Uterus (tissue), 4 donors: Measurements from ENCODE around the gene CCDC81. TPM values are rescaled to one million over a fixed set of nuclear protein-coding genes. Genes with fewer than 3 reads are reported as not detected.

Experiments used
- DNase-seq, 2 donors: peaks; one replicate each; pipeline ENCODE4 v3.0.0-alpha.2; 2019 to 2020
- H3K27ac ChIP-seq, 2 donors: fragments of 200-600 bp; sonication (generic); 1 replicate in 1 of 2; 2 replicates in 1 of 2; pipeline ENCODE4 v1.5.1; 2016 to 2018
- H3K27me3 ChIP-seq, 2 donors: fragments of 200-600 bp; sonication (generic); one replicate each; pipeline ENCODE4 v1.5.1; 2018 to 2019; ENCODE audit warnings: control low read depth in 1 of 2
- H3K36me3 ChIP-seq, 2 donors: fragments of 200-600 bp; sonication (generic); one replicate each; pipeline ENCODE4 v1.5.1; 2019; ENCODE audit warnings: control low read depth in 1 of 2
- H3K4me1 ChIP-seq, 2 donors: fragments of 200-600 bp; sonication (generic); one replicate each; pipeline ENCODE4 v1.5.1; 2018 to 2019; ENCODE audit warnings: control low read depth in 1 of 2
- H3K4me3 ChIP-seq, 2 donors: fragments of 200-600 bp; sonication (generic); 1 replicate in 1 of 2; 2 replicates in 1 of 2; pipeline ENCODE4 v1.5.1; 2018 to 2019; ENCODE audit warnings: mild to moderate bottlenecking in 1 of 2
- H3K9me3 ChIP-seq, 2 donors: fragments of 200-600 bp; sonication (generic); one replicate each; pipeline ENCODE4 v1.5.1; 2019; ENCODE audit warnings: control low read depth in 1 of 2
- POLR2A ChIP-seq, 2 donors: fragments of 450-650 bp; IDR thresholded peaks; one replicate each; pipeline ENCODE4 v1.6.1; 2016; ENCODE audit warnings: antibody characterized with exemption in 2 of 2, mild to moderate bottlenecking in 1 of 2, moderate library complexity in 1 of 2
- intact Hi-C: fragments of 100-400 bp; cut with DNase I; formaldehyde crosslinking; loops from one replicate; pipeline ENCODE4 v1.15.1; 2023; ENCODE audit warnings: low total_unique reads
- total RNA-seq, 4 donors: library from RNA; depleted of rRNA in 3 of 4; stranded (reverse); fragments of >200 nt in 3 of 4; gene quantifications; one replicate each; pipeline versions ENCODE4 v1.1.0 to v1.2.4, GENCODE V29; 2014 to 2023
- TF ChIP-seq, protein P1 (sequence below), 4 experiments: fragments of 200-600 bp in 2 of 4; fragments of 450-650 bp in 2 of 4; sonication (generic) in 2 of 4; IDR thresholded peaks; one replicate each; pipeline ENCODE4 v1.5.1; 2016 to 2019; ENCODE audit warnings: antibody characterized with exemption in 4 of 4, mild to moderate bottlenecking in 2 of 4, moderate library complexity in 1 of 4
- donor health status: DM: yes; HTN: yes; CAD: no.

The CCDC81 gene
- total RNA-seq, 4 donors from 2014 or later: 0.59 to 9.2 (median 3.4) TPM; not detected in 1

- intact Hi-C loops: no loop called here
- Histone ChIP-seq H3K4me1 (peaks cover 10% of the 10 kb centered on the region in 2 donors), H3K9me3 (no peaks in the 10 kb centered on the region), H3K27me3 (no peaks in the 10 kb centered on the region), H3K27ac (peak overlapping the region in 1 of 2 donors; percentile 73), H3K36me3 (no peaks in the 10 kb centered on the region), H3K4me3 (no peak overlapping the region)
- TF ChIP-seq POLR2A (IDR thresholded peaks at IDR 0.05): no peak
- TF ChIP-seq, protein P1, sequence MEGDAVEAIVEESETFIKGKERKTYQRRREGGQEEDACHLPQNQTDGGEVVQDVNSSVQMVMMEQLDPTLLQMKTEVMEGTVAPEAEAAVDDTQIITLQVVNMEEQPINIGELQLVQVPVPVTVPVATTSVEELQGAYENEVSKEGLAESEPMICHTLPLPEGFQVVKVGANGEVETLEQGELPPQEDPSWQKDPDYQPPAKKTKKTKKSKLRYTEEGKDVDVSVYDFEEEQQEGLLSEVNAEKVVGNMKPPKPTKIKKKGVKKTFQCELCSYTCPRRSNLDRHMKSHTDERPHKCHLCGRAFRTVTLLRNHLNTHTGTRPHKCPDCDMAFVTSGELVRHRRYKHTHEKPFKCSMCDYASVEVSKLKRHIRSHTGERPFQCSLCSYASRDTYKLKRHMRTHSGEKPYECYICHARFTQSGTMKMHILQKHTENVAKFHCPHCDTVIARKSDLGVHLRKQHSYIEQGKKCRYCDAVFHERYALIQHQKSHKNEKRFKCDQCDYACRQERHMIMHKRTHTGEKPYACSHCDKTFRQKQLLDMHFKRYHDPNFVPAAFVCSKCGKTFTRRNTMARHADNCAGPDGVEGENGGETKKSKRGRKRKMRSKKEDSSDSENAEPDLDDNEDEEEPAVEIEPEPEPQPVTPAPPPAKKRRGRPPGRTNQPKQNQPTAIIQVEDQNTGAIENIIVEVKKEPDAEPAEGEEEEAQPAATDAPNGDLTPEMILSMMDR (IDR thresholded peaks at IDR 0.05): no peak
- DNase-seq: no peak
These were observed 87.2 kb downstream of the CCDC81 start for GRCh38 chr11:86461892-86462291.

- peaks cover 10% of the 10 kb centered on the region in 2 donors for H3K4me1 ChIP-seq
- intact Hi-C loops: no loop called here
- no peak for TF ChIP-seq POLR2A (IDR thresholded peaks at IDR 0.05)
- TF ChIP-seq, protein P1 (IDR thresholded peaks at IDR 0.05): no peak
- H3K36me3 ChIP-seq: no peaks in the 10 kb centered on the region
- no peaks in the 10 kb centered on the region for H3K27me3 ChIP-seq
- peak overlapping the region in 1 of 2 donors; percentile 4 for H3K27ac ChIP-seq
- no peak for DNase-seq
- no peaks in the 10 kb centered on the region for H3K9me3 ChIP-seq
- H3K4me3 ChIP-seq: no peak overlapping the region
These were observed 88.4 kb downstream of the CCDC81 start for GRCh38 chr11:86463120-86463519.

DNA sequence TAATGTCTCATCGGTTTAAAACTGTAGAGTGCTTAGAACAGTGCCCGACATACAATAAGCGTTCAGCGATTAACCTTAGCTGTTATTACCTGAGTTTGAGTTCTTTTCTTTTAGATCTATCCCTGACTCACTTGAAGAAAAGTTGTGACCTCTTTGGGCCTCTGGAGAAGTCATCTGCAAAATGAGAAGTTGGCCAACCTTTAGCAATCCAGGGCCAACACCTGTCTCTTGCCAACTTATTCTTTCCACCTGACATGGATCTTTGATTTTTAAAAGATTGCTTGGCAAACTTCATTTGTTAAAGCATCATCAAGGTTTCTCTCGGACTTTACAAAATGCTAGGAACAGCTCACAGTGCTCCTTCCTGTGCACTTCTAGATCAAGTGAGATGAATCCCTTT, 89.3 kb downstream of the CCDC81 start:
- Histone ChIP-seq H3K4me3 (no peak overlapping the region), H3K4me1 (peaks cover 10% of the 10 kb centered on the region in 2 donors), H3K27me3 (no peaks in the 10 kb centered on the region), H3K36me3 (no peaks in the 10 kb centered on the region), H3K9me3 (no peaks in the 10 kb centered on the region), H3K27ac (no peak overlapping the region)
- no peak for TF ChIP-seq POLR2A (IDR thresholded peaks at IDR 0.05)
- TF ChIP-seq, protein P1 (IDR thresholded peaks at IDR 0.05): no peak
- DNase-seq: no peak
- intact Hi-C loops: no loop called here

DNA sequence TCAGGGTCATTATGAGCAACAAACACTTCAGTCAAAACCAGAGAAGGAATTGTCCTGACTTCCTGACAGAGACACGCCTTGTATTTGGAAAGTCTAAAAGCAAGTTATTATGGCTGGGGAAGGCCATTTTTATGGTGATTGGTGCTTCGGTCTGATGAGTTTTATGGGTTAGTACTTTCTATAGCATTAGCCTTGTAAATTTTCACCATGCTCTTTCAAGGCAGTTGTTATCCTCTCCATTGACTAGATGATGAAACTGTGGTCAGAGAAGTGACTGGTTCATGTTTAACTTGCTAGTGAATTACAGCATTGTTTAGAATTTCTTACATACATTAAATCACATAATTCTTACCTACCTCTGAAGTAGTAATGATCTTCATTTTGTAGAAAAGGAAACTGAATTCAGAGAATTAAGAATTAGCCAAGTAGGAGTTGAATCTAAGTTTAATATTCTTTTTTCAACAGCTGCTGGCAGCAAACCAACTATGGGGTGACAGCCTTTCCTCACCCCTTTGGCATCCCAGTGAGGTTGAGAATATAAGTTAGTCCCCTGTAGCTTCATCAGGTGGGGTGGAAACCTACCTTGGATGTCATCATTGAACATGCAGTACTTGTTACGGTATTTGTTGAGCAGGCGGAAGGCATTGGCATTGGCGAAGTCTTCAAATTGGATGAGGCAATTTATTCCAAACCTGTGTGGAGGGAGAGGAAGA, 90.0 kb downstream of the CCDC81 start:
- no peak overlapping the region for H3K4me3 ChIP-seq
- H3K27ac ChIP-seq: no peak overlapping the region
- intact Hi-C loops: no loop called here
- no peak for TF ChIP-seq POLR2A (IDR thresholded peaks at IDR 0.05)
- TF ChIP-seq, protein P1 (IDR thresholded peaks at IDR 0.05): no peak
- H3K27me3 ChIP-seq: no peaks in the 10 kb centered on the region
- H3K9me3 ChIP-seq: no peaks in the 10 kb centered on the region
- no peak for DNase-seq
- H3K36me3 ChIP-seq: no peaks in the 10 kb centered on the region
- peaks cover 8 to 9% of the 10 kb centered on the region in 2 donors for H3K4me1 ChIP-seq

GRCh38 chr11:86468169-86468568, 93.5 kb downstream of the CCDC81 start:
- no peaks in the 10 kb centered on the region for H3K9me3 ChIP-seq
- no peak for TF ChIP-seq POLR2A (IDR thresholded peaks at IDR 0.05)
- TF ChIP-seq, protein P1 (IDR thresholded peaks at IDR 0.05): no peak
- H3K27ac ChIP-seq: no peak overlapping the region
- no peak for DNase-seq
- intact Hi-C loops: no loop called here
- H3K4me3 ChIP-seq: no peak overlapping the region
- no peaks in the 10 kb centered on the region for H3K36me3 ChIP-seq
- H3K27me3 ChIP-seq: no peaks in the 10 kb centered on the region
- H3K4me1 ChIP-seq: no peaks in the 10 kb centered on the region
